Neural progenitor cell (in vitro differentiated cells): ENCODE measurements around the gene DDIAS. TPM values are rescaled to one million over a fixed set of nuclear protein-coding genes. Genes with fewer than 3 reads are reported as not detected.
A peak's percentile ranks its signal among the peaks of the same experiment; 100 is the strongest.

ENCODE experiments used
- DNase-seq: peaks from one replicate; pipeline ENCODE4 v3.0.0-alpha.2; 2016; ENCODE audit warnings: low spot score
- H2AFZ ChIP-seq: fragments of 200-600 bp; sonication (generic); replicated peaks from 2 replicates; pipeline ENCODE4 v1.6.1; 2016; ENCODE audit warnings: antibody characterized with exemption
- H3F3A ChIP-seq: fragments of 200-600 bp; sonication (generic); 2 replicates; pipeline ENCODE4 v1.6.1; 2016; ENCODE audit warnings: antibody characterized with exemption, low read depth
- H3K27ac ChIP-seq: fragments of 200-600 bp; sonication (generic); 2 replicates; pipeline ENCODE4 v1.5.1; 2016; ENCODE audit warnings: mild to moderate bottlenecking
- H3K27me3 ChIP-seq: fragments of 200-600 bp; sonication (generic); 2 replicates; pipeline ENCODE4 v1.6.1; 2016; ENCODE audit warnings: mild to moderate bottlenecking, moderate library complexity
- H3K36me3 ChIP-seq: fragments of 200-600 bp; sonication (generic); 2 replicates; pipeline ENCODE4 v1.5.1; 2016
- H3K4me1 ChIP-seq: fragments of 200-600 bp; sonication (generic); 2 replicates; pipeline ENCODE4 v1.6.1; 2016; ENCODE audit warnings: mixed run types
- H3K4me2 ChIP-seq: fragments of 200-600 bp; sonication (generic); 2 replicates; pipeline ENCODE4 v1.6.1; 2016
- H3K4me3 ChIP-seq: fragments of 200-600 bp; sonication (generic); 2 replicates; pipeline ENCODE4 v1.5.1; 2016
- H3K79me2 ChIP-seq: fragments of 200-600 bp; sonication (generic); 2 replicates; pipeline ENCODE4 v1.6.1; 2016; ENCODE audit warnings: low read depth
- H3K9ac ChIP-seq: fragments of 200-600 bp; sonication (generic); 2 replicates; pipeline ENCODE4 v1.6.1; 2016
- H3K9me3 ChIP-seq: fragments of 200-600 bp; sonication (generic); 2 replicates; pipeline ENCODE4 v1.5.1; 2016; ENCODE audit warnings: low read depth
- H4K20me1 ChIP-seq: fragments of 200-600 bp; sonication (generic); 2 replicates; pipeline ENCODE4 v1.6.1; 2016; ENCODE audit warnings: low read depth
- H3K27ac Mint-ChIP-seq: 3 replicates; pipeline ENCODE4 v1.8.0; 2021; ENCODE audit warnings: mixed read lengths
- H3K27me3 Mint-ChIP-seq: 2 replicates; pipeline ENCODE4 v1.8.0; 2022; ENCODE audit warnings: low read depth, mild to moderate bottlenecking, inconsistent platforms, moderate library complexity, mixed read lengths; ENCODE audit not compliant: insufficient read depth
- H3K36me3 Mint-ChIP-seq: 3 replicates; pipeline ENCODE4 v1.8.0; 2021; ENCODE audit warnings: mixed read lengths
- H3K4me1 Mint-ChIP-seq: 3 replicates; pipeline ENCODE4 v1.8.0; 2021; ENCODE audit warnings: mixed read lengths
- H3K4me3 Mint-ChIP-seq: 3 replicates; pipeline ENCODE4 v1.8.0; 2021; ENCODE audit warnings: mild to moderate bottlenecking, moderate library complexity, mixed read lengths
- H3K9me3 Mint-ChIP-seq: 3 replicates; pipeline ENCODE4 v1.8.0; 2020; ENCODE audit warnings: mixed read lengths
- CTCF ChIP-seq: fragments of 200-600 bp; sonication (generic); IDR thresholded peaks from 2 replicates; pipeline ENCODE4 v1.5.1; 2017; ENCODE audit warnings: antibody characterized with exemption, mild to moderate bottlenecking
- EZH2 ChIP-seq: fragments of 200-600 bp; sonication (generic); IDR thresholded peaks from 2 replicates; pipeline ENCODE4 v1.6.1; 2017; ENCODE audit warnings: antibody characterized with exemption, mild to moderate bottlenecking, moderate library complexity
- EZH2phosphoT487 ChIP-seq: fragments of 200-600 bp; sonication (generic); IDR thresholded peaks from 2 replicates; pipeline ENCODE4 v1.6.1; 2017; ENCODE audit warnings: antibody characterized with exemption
- total RNA-seq: library from RNA; depleted of rRNA; stranded (reverse); fragments of >200 nt; gene quantifications from 2 replicates; pipeline ENCODE4 v1.2.3, GENCODE V29; 2015; ENCODE audit warnings: low replicate concordance

Gene DDIAS
- total RNA-seq, 1 donor from 2014 or later = 47.7 TPM

DNA sequence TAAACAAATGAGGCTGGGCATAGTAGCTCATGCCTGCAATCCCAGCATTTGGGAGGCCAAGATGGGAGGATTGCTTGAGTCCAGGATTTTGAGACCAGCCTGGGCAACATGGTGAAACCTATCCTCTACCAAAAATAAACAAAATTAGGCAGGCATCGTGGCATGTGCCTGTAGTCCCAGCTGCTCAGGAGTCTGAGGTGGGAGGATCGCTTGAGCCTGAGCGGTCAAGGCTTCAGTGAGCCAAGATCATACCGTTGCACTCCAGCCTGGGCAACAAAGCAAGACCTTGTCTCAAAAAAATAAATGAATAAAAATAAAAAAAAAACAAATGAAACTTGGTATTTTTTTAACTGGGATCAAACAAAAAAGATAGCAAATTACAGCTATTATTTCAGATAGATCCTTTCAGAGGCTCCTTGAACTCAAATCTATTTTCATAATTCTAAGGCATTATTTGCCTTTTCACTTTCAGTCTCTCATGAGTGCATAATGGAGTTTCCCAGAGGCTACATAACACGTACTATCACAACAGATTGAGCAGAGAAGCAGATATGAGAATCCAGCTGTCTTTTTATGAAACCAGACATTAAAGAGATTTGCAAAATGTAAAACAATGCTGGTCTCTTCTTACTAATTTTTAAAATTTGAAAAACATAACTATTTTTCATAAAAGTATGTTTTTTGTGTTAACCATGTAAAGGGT is 23.1 kb downstream of the DDIAS start:
- H3K9me3 ChIP-seq = no peaks in the 10 kb centered on the region
- no peaks in the 10 kb centered on the region for H3K4me1 Mint-ChIP-seq
- H3K9ac ChIP-seq = no peak overlapping the region
- H3K4me3 ChIP-seq = no peak overlapping the region
- no peak for TF ChIP-seq EZH2phosphoT487
- no peak for TF ChIP-seq CTCF
- TF ChIP-seq EZH2 = no peak
- H3K27me3 Mint-ChIP-seq = no peaks in the 10 kb centered on the region
- no peaks in the 10 kb centered on the region for H3K79me2 ChIP-seq
- no peaks in the 10 kb centered on the region for H3K4me1 ChIP-seq
- H3K27me3 ChIP-seq = no peaks in the 10 kb centered on the region
- DNase-seq = no peak
- no peaks in the 10 kb centered on the region for H3K36me3 ChIP-seq
- no peaks in the 10 kb centered on the region for H4K20me1 ChIP-seq
- H3K36me3 Mint-ChIP-seq = peaks cover 14% of the 10 kb centered on the region
- no peak overlapping the region for H2AFZ ChIP-seq
- no peak overlapping the region for H3K4me2 ChIP-seq
- H3K27ac ChIP-seq = no peak overlapping the region
- no peaks in the 10 kb centered on the region for H3F3A ChIP-seq
- H3K4me3 Mint-ChIP-seq = no peak overlapping the region
- H3K9me3 Mint-ChIP-seq = peaks cover 2% of the 10 kb centered on the region
- H3K27ac Mint-ChIP-seq = no peak overlapping the region

DNA sequence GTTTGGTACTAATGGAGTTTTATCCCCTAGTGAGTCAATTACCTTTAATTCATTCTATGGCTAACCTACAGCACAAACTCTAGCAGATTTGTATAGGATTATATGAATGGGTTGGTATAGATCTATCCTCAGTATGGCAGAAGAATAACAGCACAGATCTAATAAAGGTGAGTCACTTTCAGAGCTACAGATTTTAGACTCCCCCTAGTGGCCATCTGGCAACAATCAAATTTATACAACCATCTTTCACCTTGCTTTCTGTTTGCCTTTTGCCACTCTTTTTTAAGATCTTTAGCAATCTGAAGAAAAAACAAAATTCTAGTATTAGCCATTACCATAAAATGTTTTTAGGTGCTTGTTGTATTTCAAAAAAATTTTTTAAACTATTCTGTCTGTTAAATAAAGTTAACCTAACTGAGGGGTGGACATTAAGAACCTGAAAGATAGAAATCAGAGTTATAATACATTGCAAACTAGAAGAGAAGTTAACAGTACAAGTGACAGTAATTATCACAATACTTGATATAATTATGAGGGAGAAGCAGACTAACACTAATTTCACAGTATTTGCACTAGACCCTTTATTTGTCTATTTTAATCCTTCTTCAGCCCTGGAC is 25.8 kb downstream of the DDIAS start:
- H3K27ac Mint-ChIP-seq = no peak overlapping the region
- no peaks in the 10 kb centered on the region for H3K36me3 ChIP-seq
- no peak overlapping the region for H3K27ac ChIP-seq
- no peaks in the 10 kb centered on the region for H3K9me3 ChIP-seq
- H3K4me2 ChIP-seq = no peak overlapping the region
- H3K4me1 Mint-ChIP-seq = no peaks in the 10 kb centered on the region
- no peak overlapping the region for H3K9ac ChIP-seq
- H2AFZ ChIP-seq = no peak overlapping the region
- no peaks in the 10 kb centered on the region for H3K9me3 Mint-ChIP-seq
- H3K4me1 ChIP-seq = no peaks in the 10 kb centered on the region
- H3K27me3 Mint-ChIP-seq = no peaks in the 10 kb centered on the region
- H3K36me3 Mint-ChIP-seq = peaks cover 2% of the 10 kb centered on the region
- H3K27me3 ChIP-seq = no peaks in the 10 kb centered on the region
- no peaks in the 10 kb centered on the region for H4K20me1 ChIP-seq
- TF ChIP-seq EZH2phosphoT487 (no peak), EZH2 (no peak), CTCF (peak; percentile 92)
- H3F3A ChIP-seq = no peaks in the 10 kb centered on the region
- H3K79me2 ChIP-seq = no peaks in the 10 kb centered on the region
- DNase-seq = peak; percentile 61
- H3K4me3 ChIP-seq = no peak overlapping the region
- H3K4me3 Mint-ChIP-seq = no peak overlapping the region

- Histone ChIP-seq H3K9ac (no peak overlapping the region), H3K4me2 (no peak overlapping the region), H3K36me3 (no peaks in the 10 kb centered on the region), H3K79me2 (no peaks in the 10 kb centered on the region), H4K20me1 (no peaks in the 10 kb centered on the region), H3K4me3 (no peak overlapping the region), H3F3A (no peaks in the 10 kb centered on the region), H3K4me1 (no peaks in the 10 kb centered on the region), H3K9me3 (no peaks in the 10 kb centered on the region), H2AFZ (no peak overlapping the region), H3K27me3 (no peaks in the 10 kb centered on the region), H3K27ac (no peak overlapping the region)
- TF ChIP-seq CTCF = no peak
- no peak for TF ChIP-seq EZH2
- no peak for TF ChIP-seq EZH2phosphoT487
- DNase-seq = no peak
- Mint-ChIP-seq H3K4me3 (no peak overlapping the region), H3K4me1 (no peaks in the 10 kb centered on the region), H3K27ac (no peak overlapping the region), H3K9me3 (no peaks in the 10 kb centered on the region), H3K36me3 (peaks cover 2% of the 10 kb centered on the region), H3K27me3 (no peaks in the 10 kb centered on the region)
Observed at GRCh38 chr11:82929121-82929520, 27.6 kb downstream of the DDIAS start.
